ENCODE measurements around the gene RASSF1. TPM values are rescaled to one million over a fixed set of nuclear protein-coding genes. Genes with fewer than 3 reads are reported as not detected.
A peak's percentile ranks its signal among the peaks of the same experiment; 100 is the strongest.

Gene RASSF1
- polyA plus RNA-seq, 1 experiment: 80.2 TPM

GRCh38 chr3:50297896-50298725, 42.5 kb downstream of the RASSF1 start:
- ChIA-PET POLR2A (interaction anchor here (0.5 kb wide), 2 partner anchors 33 to 35 kb away, joined by 3 to 4 read pairs; no protein-coding TSS in a partner anchor), CTCF (interaction anchor here (0.6 to 2.4 kb wide), 10 partner anchors 8 to 71 kb away, joined by 3 to 20 read pairs (median 4); partner anchors contain the start of genes HYAL2 and SEMA3B)
- 0 out of 2 replicates have a peak, but pooled peaks have one; percentile 6 for TF ChIP-seq CTCF (IDR thresholded peaks at IDR 0.05; ENCODE audit: insufficient read depth, low read depth, low read length)
- Histone ChIP-seq H3K36me3 (ENCODE audit: control insufficient read depth, insufficient read depth, low read length) (no peaks in the 10 kb centered on the region; the same call in 1 of the 2 replicates), H3K27me3 (ENCODE audit: control insufficient read depth, insufficient read depth, low read length) (no peaks in the 10 kb centered on the region), H3K4me3 (ENCODE audit: low read depth, low read length) (peak overlapping the region; percentile 54)
- DNase-seq (ENCODE audit: low read depth): no peak

DNA sequence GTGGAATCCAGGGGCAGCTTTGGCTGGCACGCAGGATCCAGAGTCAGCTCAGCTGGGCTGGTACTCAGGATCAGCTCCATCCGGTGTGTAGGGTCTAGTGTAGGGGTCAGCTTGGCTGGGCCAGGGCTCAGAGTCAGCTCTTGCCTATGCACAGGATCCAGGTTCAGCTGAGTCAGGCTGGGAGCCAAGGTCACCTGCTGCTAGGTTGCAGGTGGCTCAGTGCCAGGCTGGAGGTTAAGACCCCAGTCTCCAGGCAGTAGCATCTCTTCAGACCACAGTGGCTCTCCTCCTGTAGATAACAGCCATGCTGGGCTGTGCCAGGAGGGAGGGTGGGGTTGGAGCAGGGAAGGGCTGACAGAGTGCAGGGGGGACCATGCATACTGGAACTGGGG, 43.3 kb downstream of the RASSF1 start:
- CTCF ChIA-PET: interaction anchor here (2.4 kb wide), 1 partner anchor 26 kb away, joined by 20 read pairs; the partner anchor contains the start of gene HYAL2
- no peaks in the 10 kb centered on the region for H3K27me3 ChIP-seq (ENCODE audit: control insufficient read depth, insufficient read depth, low read length)
- TF ChIP-seq CTCF (IDR thresholded peaks at IDR 0.05; ENCODE audit: insufficient read depth, low read depth, low read length): no peak
- H3K36me3 ChIP-seq (ENCODE audit: control insufficient read depth, insufficient read depth, low read length): no peaks in the 10 kb centered on the region; the same call in 1 of the 2 replicates
- DNase-seq (ENCODE audit: low read depth): no peak
- POLR2A ChIA-PET: no interaction called here
- H3K4me3 ChIP-seq (ENCODE audit: low read depth, low read length): no peak overlapping the region

DNA sequence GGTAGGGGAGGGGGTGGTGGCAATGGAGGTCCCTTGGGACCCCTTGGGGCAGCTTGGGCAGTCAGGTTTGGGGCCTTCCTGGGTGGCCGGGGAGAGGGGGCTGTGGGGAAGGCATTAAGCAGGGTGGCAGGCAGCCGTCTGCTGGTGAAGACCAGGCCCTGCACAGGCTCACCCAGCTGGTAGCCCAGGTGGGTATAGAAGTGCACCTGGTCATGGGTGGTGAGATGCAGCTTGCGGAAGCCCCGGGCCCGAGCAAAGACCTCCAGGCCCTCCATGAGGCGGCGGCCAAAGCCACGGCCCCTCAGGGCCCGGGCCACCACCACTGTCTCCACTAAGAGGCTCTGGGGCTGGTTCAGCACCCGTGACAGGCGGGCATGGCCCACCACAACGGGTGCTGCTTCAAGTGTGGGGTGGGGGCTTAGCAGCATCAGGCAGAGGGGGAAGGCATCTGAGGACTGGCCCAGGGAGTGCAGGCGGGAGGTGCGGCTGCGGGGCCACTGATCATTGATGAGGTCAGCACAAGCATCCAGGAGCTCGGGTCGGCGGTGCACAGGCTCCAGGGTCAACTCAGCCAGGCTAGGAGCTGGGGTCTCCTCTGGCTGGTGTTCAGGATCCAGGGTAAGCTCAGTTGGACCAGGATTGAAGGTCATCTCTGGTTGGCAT, 43.8 kb downstream of the RASSF1 start:
- no peak for TF ChIP-seq CTCF (IDR thresholded peaks at IDR 0.05; ENCODE audit: insufficient read depth, low read depth, low read length)
- ChIA-PET POLR2A (no interaction called here), CTCF (interaction anchor here (0.6 kb wide), 1 partner anchor 8 kb away, joined by 5 read pairs; no protein-coding TSS in a partner anchor)

GRCh38 chr3:50295553-50296431, 44.8 kb downstream of the RASSF1 start:
- POLR2A ChIA-PET: no interaction called here
- CTCF ChIA-PET: interaction anchor here (0.8 kb wide), 1 partner anchor 36 kb away, joined by 3 read pairs; no protein-coding TSS in a partner anchor
- Histone ChIP-seq H3K27me3 (ENCODE audit: control insufficient read depth, insufficient read depth, low read length) (no peaks in the 10 kb centered on the region), H3K4me3 (ENCODE audit: low read depth, low read length) (no peak overlapping the region), H3K36me3 (ENCODE audit: control insufficient read depth, insufficient read depth, low read length) (no peaks in the 10 kb centered on the region; the same call in 1 of the 2 replicates)
- no peak for TF ChIP-seq CTCF (IDR thresholded peaks at IDR 0.05; ENCODE audit: insufficient read depth, low read depth, low read length)
- DNase-seq (ENCODE audit: low read depth): no peak

More for the DNA sequence above, 43.8 kb downstream of the RASSF1 start:
- no peak overlapping the region for H3K4me3 ChIP-seq (ENCODE audit: low read depth, low read length)
- no peak for DNase-seq (ENCODE audit: low read depth)
- H3K36me3 ChIP-seq (ENCODE audit: control insufficient read depth, insufficient read depth, low read length): no peaks in the 10 kb centered on the region; the same call in 1 of the 2 replicates
- H3K27me3 ChIP-seq (ENCODE audit: control insufficient read depth, insufficient read depth, low read length): no peaks in the 10 kb centered on the region

All from BJ (cell line).